ENCODE data around the gene ITLN1. TPM values are rescaled to one million over a fixed set of nuclear protein-coding genes. Genes with fewer than 3 reads are reported as not detected.
A peak's percentile ranks its signal among the peaks of the same experiment; 100 is the strongest.

Gene ITLN1
- total RNA-seq, 1 donor from 2014 or later = 1.0 TPM

DNA sequence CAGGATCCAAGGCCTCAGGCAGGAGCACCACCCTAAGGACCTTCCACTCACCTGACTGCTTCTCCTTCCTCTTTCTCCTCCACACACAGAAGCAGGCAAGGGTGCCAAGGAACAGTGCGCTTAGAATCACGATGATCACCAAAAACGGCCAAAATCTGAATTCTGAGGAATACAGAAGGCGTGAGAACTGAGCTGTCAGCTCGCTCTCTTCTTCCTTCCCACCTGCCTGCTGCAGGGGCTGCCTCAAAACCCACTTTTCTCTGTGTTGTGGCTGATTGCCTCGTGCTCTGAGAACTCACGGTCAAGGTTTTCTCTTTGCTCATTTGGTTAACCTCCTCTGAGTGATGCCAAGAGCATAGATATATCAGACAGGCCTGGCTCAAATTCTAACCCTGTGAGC is 46.1 kb downstream of the ITLN1 start:
- Histone ChIP-seq H3K27ac (replicated peaks) (no peak overlapping the region), H3K36me3 (no peaks in the 10 kb centered on the region), H3K9me3 (replicated peaks) (no peaks in the 10 kb centered on the region), H3K27me3 (ENCODE audit: low read depth) (peaks cover 11% of the 10 kb centered on the region), H3K4me1 (peaks cover 15% of the 10 kb centered on the region), H3K4me3 (no peak overlapping the region)
- no peak for DNase-seq
- intact Hi-C loops (cut with micrococcal nuclease) = loop anchor here (10.0 kb wide), 1 partner anchor 116 kb away; the partner anchor contains the start of gene ITLN2
- TF ChIP-seq, protein P1, sequence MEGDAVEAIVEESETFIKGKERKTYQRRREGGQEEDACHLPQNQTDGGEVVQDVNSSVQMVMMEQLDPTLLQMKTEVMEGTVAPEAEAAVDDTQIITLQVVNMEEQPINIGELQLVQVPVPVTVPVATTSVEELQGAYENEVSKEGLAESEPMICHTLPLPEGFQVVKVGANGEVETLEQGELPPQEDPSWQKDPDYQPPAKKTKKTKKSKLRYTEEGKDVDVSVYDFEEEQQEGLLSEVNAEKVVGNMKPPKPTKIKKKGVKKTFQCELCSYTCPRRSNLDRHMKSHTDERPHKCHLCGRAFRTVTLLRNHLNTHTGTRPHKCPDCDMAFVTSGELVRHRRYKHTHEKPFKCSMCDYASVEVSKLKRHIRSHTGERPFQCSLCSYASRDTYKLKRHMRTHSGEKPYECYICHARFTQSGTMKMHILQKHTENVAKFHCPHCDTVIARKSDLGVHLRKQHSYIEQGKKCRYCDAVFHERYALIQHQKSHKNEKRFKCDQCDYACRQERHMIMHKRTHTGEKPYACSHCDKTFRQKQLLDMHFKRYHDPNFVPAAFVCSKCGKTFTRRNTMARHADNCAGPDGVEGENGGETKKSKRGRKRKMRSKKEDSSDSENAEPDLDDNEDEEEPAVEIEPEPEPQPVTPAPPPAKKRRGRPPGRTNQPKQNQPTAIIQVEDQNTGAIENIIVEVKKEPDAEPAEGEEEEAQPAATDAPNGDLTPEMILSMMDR (IDR thresholded peaks at IDR 0.05; ENCODE audit: borderline replicate concordance) = no peak

- H3K36me3 ChIP-seq = no peaks in the 10 kb centered on the region
- peak; percentile 23 for DNase-seq
- H3K27me3 ChIP-seq (ENCODE audit: low read depth) = peaks cover 18% of the 10 kb centered on the region
- H3K4me3 ChIP-seq = no peak overlapping the region
- intact Hi-C loops (cut with micrococcal nuclease) = loop anchor here (10.0 kb wide), 1 partner anchor 117 kb away; the partner anchor contains the start of gene ITLN2
- H3K27ac ChIP-seq (replicated peaks) = peak overlapping the region; percentile 9
- TF ChIP-seq, protein P1 (IDR thresholded peaks at IDR 0.05; ENCODE audit: borderline replicate concordance) = no peak
- H3K4me1 ChIP-seq = peaks cover 15% of the 10 kb centered on the region
- no peaks in the 10 kb centered on the region for H3K9me3 ChIP-seq (replicated peaks)
These were observed 47.3 kb downstream of the ITLN1 start for GRCh38 chr1:160837558-160838205.

GRCh38 chr1:160836981-160837557 is 47.9 kb downstream of the ITLN1 start:
- TF ChIP-seq, protein P1 (IDR thresholded peaks at IDR 0.05; ENCODE audit: borderline replicate concordance) = no peak
- peak overlapping the region; percentile 9 for H3K27ac ChIP-seq (replicated peaks)
- intact Hi-C loops (cut with micrococcal nuclease) = loop anchor here (10.0 kb wide), 1 partner anchor 118 kb away; the partner anchor contains the start of gene ITLN2

DNA sequence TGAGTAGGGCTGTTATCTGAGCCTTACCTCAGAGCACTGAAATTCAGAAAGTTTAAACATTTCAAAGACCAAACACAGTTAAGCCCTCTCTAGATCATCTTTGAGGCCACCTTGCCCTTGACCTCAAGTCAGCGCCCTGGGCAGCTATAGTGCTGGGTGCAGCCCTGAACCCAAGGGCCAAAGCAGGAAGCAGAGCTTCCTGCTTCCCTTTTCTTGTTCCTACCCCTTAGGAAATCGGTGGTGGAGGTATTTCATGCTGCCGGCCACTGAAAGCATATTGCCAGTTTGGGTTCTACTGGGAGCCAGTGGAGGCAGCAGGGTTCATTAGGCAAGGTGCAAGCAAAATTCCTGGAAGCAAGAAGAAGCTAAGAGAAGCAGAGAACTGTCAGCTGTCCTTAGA is 48.4 kb downstream of the ITLN1 start:
- no peaks in the 10 kb centered on the region for H3K9me3 ChIP-seq (replicated peaks)
- peaks cover 15% of the 10 kb centered on the region for H3K4me1 ChIP-seq
- no peak overlapping the region for H3K4me3 ChIP-seq
- no peak for DNase-seq
- no peaks in the 10 kb centered on the region for H3K36me3 ChIP-seq
- intact Hi-C loops (cut with micrococcal nuclease) = loop anchor here (10.0 kb wide), 1 partner anchor 118 kb away; the partner anchor contains the start of gene ITLN2
- TF ChIP-seq, protein P1 (IDR thresholded peaks at IDR 0.05; ENCODE audit: borderline replicate concordance) = no peak
- H3K27ac ChIP-seq (replicated peaks) = peak overlapping the region; percentile 9
- H3K27me3 ChIP-seq (ENCODE audit: low read depth) = peaks cover 22% of the 10 kb centered on the region

More at GRCh38 chr1:160836981-160837557, 47.9 kb downstream of the ITLN1 start:
- peaks cover 15% of the 10 kb centered on the region for H3K4me1 ChIP-seq
- H3K36me3 ChIP-seq = no peaks in the 10 kb centered on the region
- no peaks in the 10 kb centered on the region for H3K9me3 ChIP-seq (replicated peaks)
- DNase-seq = no peak
- peaks cover 18% of the 10 kb centered on the region for H3K27me3 ChIP-seq (ENCODE audit: low read depth)
- no peak overlapping the region for H3K4me3 ChIP-seq

DNA sequence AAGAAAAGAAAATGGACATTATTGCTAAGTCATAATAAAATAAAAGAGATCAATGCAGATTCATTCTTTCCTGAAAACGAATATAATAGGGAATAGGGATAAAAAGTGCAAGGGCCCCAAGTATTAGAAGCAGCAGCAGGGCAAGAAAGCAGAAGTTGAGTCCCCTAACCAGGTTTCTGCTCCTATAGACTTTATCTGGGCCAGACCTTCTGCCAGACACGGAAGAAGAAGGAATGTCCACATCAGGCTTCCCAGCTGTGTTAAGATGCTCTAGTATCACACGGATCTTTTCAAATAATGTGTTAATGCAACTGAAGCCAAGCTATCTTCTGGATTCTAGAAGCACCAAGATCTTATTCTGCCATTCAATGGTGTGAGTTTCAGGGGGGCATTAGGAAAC is 49.2 kb downstream of the ITLN1 start:
- no peak overlapping the region for H3K27ac ChIP-seq (replicated peaks)
- intact Hi-C loops (cut with micrococcal nuclease) = loop anchor here (10.0 kb wide), 1 partner anchor 119 kb away; the partner anchor contains the start of gene ITLN2
- peaks cover 15% of the 10 kb centered on the region for H3K4me1 ChIP-seq
- TF ChIP-seq, protein P1 (IDR thresholded peaks at IDR 0.05; ENCODE audit: borderline replicate concordance) = no peak
- no peak overlapping the region for H3K4me3 ChIP-seq
- no peaks in the 10 kb centered on the region for H3K9me3 ChIP-seq (replicated peaks)
- H3K36me3 ChIP-seq = no peaks in the 10 kb centered on the region
- H3K27me3 ChIP-seq (ENCODE audit: low read depth) = peaks cover 25% of the 10 kb centered on the region
- no peak for DNase-seq

Measured in left ventricle myocardium inferior (tissue), 1 donor.